ENCODE measurements around the gene TMPRSS2. TPM values are rescaled to one million over a fixed set of nuclear protein-coding genes. Genes with fewer than 3 reads are reported as not detected.

The TMPRSS2 gene
- total and polyA plus RNA-seq, 9 of the 15 experiments (the other 6 are each of a cell fraction or from before 2014, with no cell fraction given): 0.20 TPM; not detected in 8

DNA sequence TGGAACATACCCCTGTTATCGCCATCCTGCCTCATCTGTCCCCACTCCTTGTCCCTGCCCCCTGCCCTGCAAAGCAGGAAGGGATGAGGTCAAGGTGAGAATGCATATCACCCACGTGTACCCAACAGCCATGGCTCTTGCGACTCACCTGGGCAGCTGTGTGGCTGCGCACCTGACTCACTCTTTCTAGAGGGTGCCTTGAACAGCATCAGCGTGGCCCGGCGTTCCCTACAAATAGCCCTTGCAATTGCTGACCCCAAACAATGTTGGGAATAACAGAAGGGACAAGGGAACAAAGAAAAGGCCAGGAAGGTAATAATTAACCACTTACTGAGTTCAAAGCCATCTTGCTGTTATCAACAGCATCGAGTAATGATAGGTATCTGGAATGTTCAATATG, 10.2 kb downstream of the TMPRSS2 start (continued):
- TF ChIP-seq ATF1 (CRISPR knock-in tag; IDR thresholded peaks at IDR 0.05): no peak
- no peak for TF ChIP-seq ATF1 (tag; IDR thresholded peaks at IDR 0.05)
- TF ChIP-seq GTF2F1 (IDR thresholded peaks at IDR 0.05; ENCODE audit: low read depth, low read length): no peak
- TF ChIP-seq FOXK1 (CRISPR knock-in tag; IDR thresholded peaks at IDR 0.05; ENCODE audit: borderline replicate concordance): no peak
- TF ChIP-seq ADNP (tag; IDR thresholded peaks at IDR 0.05): no peak
- no peak for TF ChIP-seq ZNF41 (CRISPR knock-in tag; conservative IDR thresholded peaks at IDR 0.05)
- no peak for TF ChIP-seq ZNF316 (IDR thresholded peaks at IDR 0.05)
- no peak for TF ChIP-seq HNRNPUL1 (IDR thresholded peaks at IDR 0.05; ENCODE audit: low read length)
- no peak for TF ChIP-seq L3MBTL2 (IDR thresholded peaks at IDR 0.05)
- no peak for TF ChIP-seq SIX5 (IDR thresholded peaks at IDR 0.05; ENCODE audit: borderline replicate concordance in 1 of 2, insufficient read depth in 1 of 2, low read depth in 1 of 2, low read length in 2 of 2)
- TF ChIP-seq SMARCE1 (IDR thresholded peaks at IDR 0.05): no peak
- no peak for TF ChIP-seq ELF4 (CRISPR knock-in tag; IDR thresholded peaks at IDR 0.05)
- TF ChIP-seq RBFOX2 (IDR thresholded peaks at IDR 0.05; ENCODE audit: low read depth, low read length): no peak

DNA sequence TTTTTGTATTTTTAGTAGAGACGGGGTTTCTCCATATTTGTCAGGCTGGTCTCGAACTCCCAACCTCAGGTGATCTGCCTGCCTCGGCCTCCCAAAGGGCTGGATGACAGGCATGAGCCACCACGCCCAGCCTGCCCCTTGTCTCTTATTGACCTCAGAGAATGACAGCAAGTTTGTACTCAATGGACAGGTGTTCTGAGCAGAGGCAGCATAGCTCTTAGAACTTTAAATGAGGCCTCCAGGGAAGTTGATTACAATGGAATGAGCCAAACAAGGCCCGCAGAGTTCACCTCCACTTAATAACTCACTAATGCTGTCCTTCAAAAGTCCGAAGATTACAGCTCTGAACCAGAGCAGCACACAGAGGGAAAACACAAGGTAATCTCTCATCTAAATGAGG, 10.9 kb downstream of the TMPRSS2 start:
- ChIA-PET POLR2A (no interaction called here), CTCF (ENCODE audit: low intra/inter-chr PET ratio) (no interaction called here)
- no peaks in the 10 kb centered on the region for H3K9me3 ChIP-seq (replicated peaks; ENCODE audit: control insufficient read depth, insufficient read depth, low read depth, low read length)
- in situ Hi-C loops (cut with MboI) (no loop called here), intact Hi-C loops (cut with micrococcal nuclease) (no loop called here)
- FAIRE-seq (no peak), DNase-seq (ENCODE audit: extremely low read depth in 1 of 4, low spot score in 3 of 4) (no peak), ATAC-seq (no peak)
- no peak overlapping the region for H3K4me2 ChIP-seq (ENCODE audit: insufficient read depth, low read length)
- H3K27me3 ChIP-seq (ENCODE audit: control insufficient read depth in 2 of 2, insufficient read depth in 2 of 2, low read length in 2 of 2): peaks cover 31 to 61% of the 10 kb centered on the region in 2 experiments
- no peak overlapping the region for H3K4me3 ChIP-seq
- H4K20me1 ChIP-seq (replicated peaks; ENCODE audit: control insufficient read depth, insufficient read depth, low read length): 0 out of 2 replicates have a peak, but pooled peaks cover 3% of the 10 kb centered on the region
- no peaks in the 10 kb centered on the region for H3K9me1 ChIP-seq (ENCODE audit: control insufficient read depth, insufficient read depth, low read length)
- H3K79me2 ChIP-seq (ENCODE audit: control insufficient read depth, insufficient read depth, low read length): no peaks in the 10 kb centered on the region
- no peak overlapping the region for H3K9ac ChIP-seq (ENCODE audit: insufficient read depth in 1 of 2, low read depth in 2 of 2, low read length in 2 of 2)
- H3K36me3 ChIP-seq (ENCODE audit: control insufficient read depth, insufficient read depth, low read length): no peaks in the 10 kb centered on the region
- H3K4me1 ChIP-seq (replicated peaks in 1 of 2; ENCODE audit: control insufficient read depth in 2 of 2, insufficient read depth in 2 of 2, low read length in 2 of 2): no peaks in the 10 kb centered on the region
- 1% methylated on average over 6 of the region's 6 CpGs for WGBS (ENCODE audit: insufficient coverage, low coverage, missing lambda C conversion rate)
- no peak overlapping the region for H3K27ac ChIP-seq (ENCODE audit: extremely low read depth, low read depth, low read length)
- BruUV-seq (replicated peaks): no TSS peak
- no peak overlapping the region for H2AFZ ChIP-seq (ENCODE audit: low read depth, low read length)
- TF ChIP-seq, protein P1, sequence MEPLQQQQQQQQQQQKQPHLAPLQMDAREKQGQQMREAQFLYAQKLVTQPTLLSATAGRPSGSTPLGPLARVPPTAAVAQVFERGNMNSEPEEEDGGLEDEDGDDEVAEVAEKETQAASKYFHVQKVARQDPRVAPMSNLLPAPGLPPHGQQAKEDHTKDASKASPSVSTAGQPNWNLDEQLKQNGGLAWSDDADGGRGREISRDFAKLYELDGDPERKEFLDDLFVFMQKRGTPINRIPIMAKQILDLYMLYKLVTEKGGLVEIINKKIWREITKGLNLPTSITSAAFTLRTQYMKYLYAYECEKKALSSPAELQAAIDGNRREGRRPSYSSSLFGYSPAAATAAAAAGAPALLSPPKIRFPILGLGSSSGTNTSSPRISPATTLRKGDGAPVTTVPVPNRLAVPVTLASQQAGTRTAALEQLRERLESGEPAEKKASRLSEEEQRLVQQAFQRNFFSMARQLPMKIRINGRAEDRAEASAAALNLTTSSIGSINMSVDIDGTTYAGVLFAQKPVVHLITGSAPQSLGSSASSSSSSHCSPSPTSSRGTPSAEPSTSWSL (CRISPR knock-in tag; IDR thresholded peaks at IDR 0.05; ENCODE audit: borderline replicate concordance): no peak
- TF ChIP-seq, protein P2, sequence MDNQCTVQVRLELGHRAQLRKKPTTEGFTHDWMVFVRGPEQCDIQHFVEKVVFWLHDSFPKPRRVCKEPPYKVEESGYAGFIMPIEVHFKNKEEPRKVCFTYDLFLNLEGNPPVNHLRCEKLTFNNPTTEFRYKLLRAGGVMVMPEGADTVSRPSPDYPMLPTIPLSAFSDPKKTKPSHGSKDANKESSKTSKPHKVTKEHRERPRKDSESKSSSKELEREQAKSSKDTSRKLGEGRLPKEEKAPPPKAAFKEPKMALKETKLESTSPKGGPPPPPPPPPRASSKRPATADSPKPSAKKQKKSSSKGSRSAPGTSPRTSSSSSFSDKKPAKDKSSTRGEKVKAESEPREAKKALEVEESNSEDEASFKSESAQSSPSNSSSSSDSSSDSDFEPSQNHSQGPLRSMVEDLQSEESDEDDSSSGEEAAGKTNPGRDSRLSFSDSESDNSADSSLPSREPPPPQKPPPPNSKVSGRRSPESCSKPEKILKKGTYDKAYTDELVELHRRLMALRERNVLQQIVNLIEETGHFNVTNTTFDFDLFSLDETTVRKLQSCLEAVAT (IDR thresholded peaks at IDR 0.05): no peak
